B cell (primary cell): ENCODE measurements around the gene ATP1B3. TPM values are rescaled to one million over a fixed set of nuclear protein-coding genes. Genes with fewer than 3 reads are reported as not detected.

ENCODE experiments used
- ATAC-seq: fragments of 200-7000 bp; cut with Tn5 transposase; one replicate; pipeline ENCODE4 v1.10.0; 2021; ENCODE audit warnings: low read depth, mild to moderate bottlenecking, moderate number of reproducible peaks, moderate library complexity
- CTCF ChIA-PET: fragments of 350-600 bp; sonication (Branson Sonifier 250); formaldehyde crosslinking; loops from one replicate; lab custom pipeline; 2021; ENCODE audit warnings: antibody characterized with exemption, inconsistent platforms; lab: Charles Lee
- POLR2A ChIA-PET: fragments of 350-600 bp; sonication (Branson Sonifier 250); formaldehyde crosslinking; loops from one replicate; lab custom pipeline; 2021; ENCODE audit warnings: antibody characterized with exemption; lab: Charles Lee
- DNase-seq: peaks from one replicate; pipeline ENCODE4 v3.0.0; 2013
- H2AFZ ChIP-seq: 2 replicates; pipeline ENCODE4 v1.6.1; 2012; ENCODE audit warnings: mild to moderate bottlenecking, low read depth, low read length; ENCODE audit not compliant: insufficient read depth, poor library complexity, severe bottlenecking
- H3K27ac ChIP-seq, 2 donors: 1 replicate in 1 of 2; 2 replicates in 1 of 2; pipeline ENCODE4 v1.5.1; 2012 to 2013; ENCODE audit warnings: low read length in 2 of 2, mild to moderate bottlenecking in 2 of 2, moderate library complexity in 1 of 2
- H3K27me3 ChIP-seq, 4 experiments: fragments of 200-600 bp in 1 of 4; sonication (generic) in 1 of 4; replicated peaks in 1 of 4; 1 replicate in 2 of 4; 2 replicates in 2 of 4; pipeline versions ENCODE4 v1.6.1 to v1.7.0; 2013 to 2016; ENCODE audit warnings: low read length in 3 of 4, mild to moderate bottlenecking in 2 of 4, mixed read lengths in 1 of 4, moderate library complexity in 1 of 4; ENCODE audit not compliant: insufficient read depth in 4 of 4, control insufficient read depth in 3 of 4; ENCODE audit errors: control extremely low read depth in 1 of 4
- H3K36me3 ChIP-seq, 2 experiments: replicated peaks in 1 of 2; 1 replicate in 1 of 2; 2 replicates in 1 of 2; pipeline versions ENCODE4 v1.6.1 to v1.7.1; 2013; ENCODE audit warnings: low read length in 1 of 2; ENCODE audit not compliant: insufficient read depth in 2 of 2, control insufficient read depth in 1 of 2; ENCODE audit errors: control extremely low read depth in 1 of 2, extremely low read depth in 1 of 2
- H3K4me1 ChIP-seq, 2 donors: fragments of 200-600 bp in 1 of 2; sonication (generic) in 1 of 2; 1 replicate in 1 of 2; 2 replicates in 1 of 2; pipeline versions ENCODE4 v1.5.1 to v1.6.1; 2013 to 2017; ENCODE audit warnings: low read length in 2 of 2; ENCODE audit not compliant: control insufficient read depth in 2 of 2, insufficient read depth in 2 of 2
- H3K4me2 ChIP-seq: replicated peaks from 2 replicates; pipeline ENCODE3; 2012; ENCODE audit warnings: mild to moderate bottlenecking, low read depth, low read length; ENCODE audit not compliant: poor library complexity, severe bottlenecking
- H3K4me3 ChIP-seq, 5 experiments: fragments of 200-600 bp in 1 of 5; sonication (generic) in 1 of 5; 1 replicate in 3 of 5; 2 replicates in 2 of 5; pipeline versions ENCODE4 v1.5.1 to v1.7.0; 2011 to 2016; ENCODE audit warnings: low read length in 4 of 5, mild to moderate bottlenecking in 4 of 5, low read depth in 2 of 5, control low read depth in 1 of 5, moderate library complexity in 1 of 5; ENCODE audit not compliant: insufficient read depth in 1 of 5; ENCODE audit errors: control extremely low read depth in 1 of 5, extremely low read depth in 1 of 5
- H3K79me2 ChIP-seq: fragments of 200-600 bp; sonication (generic); one replicate; pipeline ENCODE4 v1.6.0; 2016; ENCODE audit warnings: low read length; ENCODE audit not compliant: control insufficient read depth, insufficient read depth
- H3K9ac ChIP-seq: fragments of 200-600 bp; sonication (generic); 2 replicates; pipeline ENCODE4 v1.6.1; 2017; ENCODE audit warnings: mild to moderate bottlenecking, low read length, moderate library complexity
- H3K9me3 ChIP-seq, 3 donors: one replicate each; pipeline versions ENCODE4 v1.6.1 to v1.7.1; 2013; ENCODE audit warnings: low read length in 2 of 3; ENCODE audit not compliant: control insufficient read depth in 2 of 3, insufficient read depth in 1 of 3; ENCODE audit errors: control extremely low read depth in 1 of 3
- H4K20me1 ChIP-seq: 2 replicates; pipeline ENCODE4 v1.6.0; 2012; ENCODE audit warnings: mild to moderate bottlenecking, low read length; ENCODE audit not compliant: insufficient read depth, control insufficient read depth, poor library complexity, severe bottlenecking
- H3K27ac Mint-ChIP-seq: one replicate; pipeline ENCODE4 v1.8.0; 2021; ENCODE audit warnings: mixed read lengths
- H3K27me3 Mint-ChIP-seq: one replicate; pipeline ENCODE4 v1.8.0; 2021; ENCODE audit warnings: mixed read lengths
- H3K4me1 Mint-ChIP-seq: one replicate; pipeline ENCODE4 v1.8.0; 2021; ENCODE audit warnings: mixed read lengths
- H3K4me3 Mint-ChIP-seq: one replicate; pipeline ENCODE4 v1.8.0; 2021; ENCODE audit warnings: mixed read lengths
- H3K9me3 Mint-ChIP-seq: one replicate; pipeline ENCODE4 v1.8.0; 2022; ENCODE audit warnings: mixed read lengths; ENCODE audit not compliant: insufficient read depth
- CTCF ChIP-seq: fragments of 200-600 bp; IDR thresholded peaks from one replicate; pipeline ENCODE4 v1.8.0; 2022; ENCODE audit warnings: antibody characterized with exemption, mild to moderate bottlenecking
- EZH2 ChIP-seq: IDR thresholded peaks from 2 replicates; pipeline ENCODE4 v1.6.1; 2012; ENCODE audit warnings: borderline replicate concordance, low read depth, mild to moderate bottlenecking, moderate library complexity, low read length; ENCODE audit not compliant: insufficient read depth, poor library complexity, severe bottlenecking
- WGBS: methylation state at CpG from one replicate; pipeline ENCODE4 v1.1.5; 2013; ENCODE audit warnings: missing lambda C conversion rate; ENCODE audit not compliant: insufficient coverage; 5-methylcytosine and 5-hydroxymethylcytosine counted together
- intact Hi-C: fragments of 100-400 bp; cut with micrococcal nuclease; formaldehyde crosslinking; loops from one replicate; pipeline ENCODE4 v1.10.0; 2022
- polyA plus RNA-seq: library from polyadenylated mRNA; depleted of rRNA; stranded (reverse); fragments of >200 nt; gene quantifications from 2 replicates; pipeline ENCODE4 v1.2.3, GENCODE V29; 2012
- total RNA-seq, 2 donors: library from RNA; stranded (reverse); fragments of 120-200 nt in 1 of 2; gene quantifications; 1 replicate in 1 of 2; 2 replicates in 1 of 2; pipeline versions ENCODE4 v1.2.3 to v1.2.4, GENCODE V29; 2013 to 2022

The ATP1B3 gene
- total and polyA plus RNA-seq, 2 donors (not counting 1 experiment from before 2014, with no cell fraction given), result 20.7 to 28.8 TPM

- peaks cover 7 to 8% of the 10 kb centered on the region in 2 experiments for H3K36me3 ChIP-seq
- POLR2A ChIA-PET, result no interaction called here
- WGBS, result 95% methylated on average over 3 of the region's 3 CpGs
- no peaks in the 10 kb centered on the region for H3K4me1 ChIP-seq
- no peak overlapping the region for H3K9ac ChIP-seq
- no peaks in the 10 kb centered on the region for H3K9me3 ChIP-seq
- no peaks in the 10 kb centered on the region for H4K20me1 ChIP-seq
- no peak overlapping the region for H3K27ac ChIP-seq
- intact Hi-C loops, result no loop called here
- H3K4me1 Mint-ChIP-seq, result no peaks in the 10 kb centered on the region
- CTCF ChIA-PET, result interaction anchor here (4.6 kb wide), 1 partner anchor 320 kb away, joined by 27 read pairs; no protein-coding TSS in a partner anchor
- no peaks in the 10 kb centered on the region for H3K79me2 ChIP-seq
- ATAC-seq (no peak), DNase-seq (no peak)
- no peaks in the 10 kb centered on the region for H3K27me3 ChIP-seq
- no peaks in the 10 kb centered on the region for H3K27me3 Mint-ChIP-seq
- H3K4me2 ChIP-seq, result no peak overlapping the region
- H3K4me3 ChIP-seq, result no peak overlapping the region
- H3K27ac Mint-ChIP-seq, result no peak overlapping the region
- H3K4me3 Mint-ChIP-seq, result no peak overlapping the region
- no peak overlapping the region for H2AFZ ChIP-seq
- H3K9me3 Mint-ChIP-seq, result no peaks in the 10 kb centered on the region
- TF ChIP-seq CTCF (no peak), EZH2 (no peak)
Observed at GRCh38 chr3:141960731-141961130, 84.3 kb downstream of the ATP1B3 start.

DNA sequence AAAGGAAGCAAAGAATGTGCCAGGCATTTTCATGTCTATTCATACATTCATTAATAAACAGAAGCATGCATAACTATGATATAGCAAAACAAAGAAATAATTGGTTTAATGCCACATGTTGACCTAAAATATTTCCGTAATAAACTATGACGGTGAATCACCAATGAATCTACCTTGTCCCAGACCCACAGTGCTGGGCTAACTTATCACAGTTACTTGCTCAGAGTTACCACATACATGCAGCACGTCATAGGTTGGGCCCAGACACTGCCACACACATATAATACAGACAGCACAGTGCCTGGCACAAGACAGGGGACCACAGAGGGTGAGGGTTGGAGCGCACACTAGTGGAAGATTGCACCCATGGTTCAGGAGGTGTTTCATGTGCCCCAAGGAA is 86.9 kb downstream of the ATP1B3 start:
- TF ChIP-seq CTCF (no peak), EZH2 (no peak)
- H3K4me3 Mint-ChIP-seq, result no peak overlapping the region
- 100% methylated on average over 3 of the region's 4 CpGs for WGBS
- POLR2A ChIA-PET, result no interaction called here
- H3K27me3 ChIP-seq, result no peaks in the 10 kb centered on the region
- H4K20me1 ChIP-seq, result no peaks in the 10 kb centered on the region
- CTCF ChIA-PET, result interaction anchor here (4.6 kb wide), 1 partner anchor 317 kb away, joined by 27 read pairs; no protein-coding TSS in a partner anchor
- H3K27ac ChIP-seq, result no peak overlapping the region
- H3K4me2 ChIP-seq, result no peak overlapping the region
- H3K4me1 ChIP-seq, result no peaks in the 10 kb centered on the region
- H3K9me3 ChIP-seq, result no peaks in the 10 kb centered on the region
- peaks cover 4 to 8% of the 10 kb centered on the region in 2 experiments for H3K36me3 ChIP-seq
- no peaks in the 10 kb centered on the region for H3K79me2 ChIP-seq
- ATAC-seq (no peak), DNase-seq (no peak)
- H3K27me3 Mint-ChIP-seq, result no peaks in the 10 kb centered on the region
- no peak overlapping the region for H3K27ac Mint-ChIP-seq
- H2AFZ ChIP-seq, result no peak overlapping the region
- H3K9me3 Mint-ChIP-seq, result no peaks in the 10 kb centered on the region
- no peak overlapping the region for H3K4me3 ChIP-seq
- no peak overlapping the region for H3K9ac ChIP-seq
- intact Hi-C loops, result no loop called here
- H3K4me1 Mint-ChIP-seq, result no peaks in the 10 kb centered on the region
